ENCODE data around the gene MYLK.

Gene MYLK

GRCh38 chr3:123684636-123685035 is 199.5 kb downstream of the MYLK start:
- no peak overlapping the region for H3K27ac ChIP-seq (replicated peaks; ENCODE audit: low read length)
- peaks cover 4 to 8% of the 10 kb centered on the region in 2 donors for H3K4me1 ChIP-seq (ENCODE audit: control insufficient read depth in 2 of 2, insufficient read depth in 1 of 2, low read depth in 1 of 2, low read length in 2 of 2)

GRCh38 chr3:123684209-123684608 is 199.9 kb downstream of the MYLK start:
- H3K27me3 ChIP-seq (ENCODE audit: control insufficient read depth in 3 of 3, insufficient read depth in 3 of 3, low read depth in 1 of 3, low read length in 3 of 3): no peaks in the 10 kb centered on the region
- no peak overlapping the region for H3K4me3 ChIP-seq (ENCODE audit: low read length in 2 of 2)
- H2BK120ac ChIP-seq (ENCODE audit: low read depth, low read length): no peak overlapping the region
- no peak overlapping the region for H3K14ac ChIP-seq (ENCODE audit: low read length)
- no peak overlapping the region for H3K27ac ChIP-seq (replicated peaks; ENCODE audit: low read length)
- no CpG with 5 or more reads among the region's 4 CpGs for WGBS, 2 donors (ENCODE audit: extremely low coverage in 2 of 2, insufficient read length in 2 of 2, insufficient replicate concordance in 1 of 2)
- H3K36me3 ChIP-seq (replicated peaks in 1 of 2; ENCODE audit: control insufficient read depth in 2 of 2, insufficient read depth in 2 of 2, low read length in 2 of 2): peaks cover 6 to 12% of the 10 kb centered on the region in 2 donors
- H3K9ac ChIP-seq (ENCODE audit: low read depth, low read length, poor library complexity): no peak overlapping the region
- H3K23ac ChIP-seq (ENCODE audit: low read depth, low read length, poor library complexity): no peak overlapping the region
- no peak overlapping the region for H2AFZ ChIP-seq (ENCODE audit: low read length)
- H3K18ac ChIP-seq (ENCODE audit: low read length): no peak overlapping the region
- H2BK5ac ChIP-seq (ENCODE audit: low read length): no peak overlapping the region
- H2BK12ac ChIP-seq (ENCODE audit: low read length): no peak overlapping the region
- no peak overlapping the region for H2AK5ac ChIP-seq (ENCODE audit: low read depth, low read length)
- H4K8ac ChIP-seq (ENCODE audit: low read depth, low read length): no peak overlapping the region
- DNase-seq (ENCODE audit: low spot score): no peak
- no peak overlapping the region for H3K4me2 ChIP-seq (ENCODE audit: insufficient read depth, low read length, poor library complexity, severe bottlenecking)
- no peak overlapping the region for H2BK15ac ChIP-seq (ENCODE audit: low read length)
- H3K79me1 ChIP-seq (ENCODE audit: low read depth, low read length): no peaks in the 10 kb centered on the region
- H4K91ac ChIP-seq (ENCODE audit: low read depth, low read length, poor library complexity): no peak overlapping the region
- no peak overlapping the region for H3K4ac ChIP-seq (ENCODE audit: low read length)
- H3K9me3 ChIP-seq (replicated peaks in 1 of 2; ENCODE audit: control insufficient read depth in 2 of 2, insufficient read depth in 1 of 2, low read depth in 1 of 2, low read length in 2 of 2): no peaks in the 10 kb centered on the region
- peaks cover 4 to 8% of the 10 kb centered on the region in 2 donors for H3K4me1 ChIP-seq (ENCODE audit: control insufficient read depth in 2 of 2, insufficient read depth in 1 of 2, low read depth in 1 of 2, low read length in 2 of 2)

More at GRCh38 chr3:123684636-123685035, 199.5 kb downstream of the MYLK start:
- no peak overlapping the region for H3K4me3 ChIP-seq (ENCODE audit: low read length in 2 of 2)
- H2BK120ac ChIP-seq (ENCODE audit: low read depth, low read length): no peak overlapping the region
- no peak overlapping the region for H3K4ac ChIP-seq (ENCODE audit: low read length)
- no peak overlapping the region for H2AFZ ChIP-seq (ENCODE audit: low read length)
- no peak for DNase-seq (ENCODE audit: low spot score)
- no peaks in the 10 kb centered on the region for H3K9me3 ChIP-seq (replicated peaks in 1 of 2; ENCODE audit: control insufficient read depth in 2 of 2, insufficient read depth in 1 of 2, low read depth in 1 of 2, low read length in 2 of 2)
- H2BK15ac ChIP-seq (ENCODE audit: low read length): no peak overlapping the region
- no peak overlapping the region for H3K4me2 ChIP-seq (ENCODE audit: insufficient read depth, low read length, poor library complexity, severe bottlenecking)
- H4K91ac ChIP-seq (ENCODE audit: low read depth, low read length, poor library complexity): no peak overlapping the region
- H3K14ac ChIP-seq (ENCODE audit: low read length): no peak overlapping the region
- peaks cover 9 to 12% of the 10 kb centered on the region in 2 donors for H3K36me3 ChIP-seq (replicated peaks in 1 of 2; ENCODE audit: control insufficient read depth in 2 of 2, insufficient read depth in 2 of 2, low read length in 2 of 2)
- H3K27me3 ChIP-seq (ENCODE audit: control insufficient read depth in 3 of 3, insufficient read depth in 3 of 3, low read depth in 1 of 3, low read length in 3 of 3): no peaks in the 10 kb centered on the region
- H3K18ac ChIP-seq (ENCODE audit: low read length): no peak overlapping the region
- H2BK12ac ChIP-seq (ENCODE audit: low read length): no peak overlapping the region
- no peak overlapping the region for H4K8ac ChIP-seq (ENCODE audit: low read depth, low read length)
- no peak overlapping the region for H2BK5ac ChIP-seq (ENCODE audit: low read length)
- H2AK5ac ChIP-seq (ENCODE audit: low read depth, low read length): no peak overlapping the region
- no peak overlapping the region for H3K23ac ChIP-seq (ENCODE audit: low read depth, low read length, poor library complexity)
- H3K9ac ChIP-seq (ENCODE audit: low read depth, low read length, poor library complexity): no peak overlapping the region
- H3K79me1 ChIP-seq (ENCODE audit: low read depth, low read length): no peaks in the 10 kb centered on the region
- WGBS, 2 donors (ENCODE audit: extremely low coverage in 2 of 2, insufficient read length in 2 of 2, insufficient replicate concordance in 1 of 2): no CpG with 5 or more reads among the region's 7 CpGs

GRCh38 chr3:123683505-123684154 is 200.5 kb downstream of the MYLK start:
- DNase-seq (ENCODE audit: low spot score): no peak
- no peak overlapping the region for H3K9ac ChIP-seq (ENCODE audit: low read depth, low read length, poor library complexity)
- H3K9me3 ChIP-seq (replicated peaks in 1 of 2; ENCODE audit: control insufficient read depth in 2 of 2, insufficient read depth in 1 of 2, low read depth in 1 of 2, low read length in 2 of 2): no peaks in the 10 kb centered on the region
- no peak overlapping the region for H3K14ac ChIP-seq (ENCODE audit: low read length)
- H3K36me3 ChIP-seq (replicated peaks in 1 of 2; ENCODE audit: control insufficient read depth in 2 of 2, insufficient read depth in 2 of 2, low read length in 2 of 2): peaks cover 6 to 12% of the 10 kb centered on the region in 2 donors
- WGBS, 2 donors (ENCODE audit: extremely low coverage in 2 of 2, insufficient read length in 2 of 2, insufficient replicate concordance in 1 of 2): no CpG with 5 or more reads among the region's 10 CpGs
- no peaks in the 10 kb centered on the region for H3K27me3 ChIP-seq (ENCODE audit: control insufficient read depth in 3 of 3, insufficient read depth in 3 of 3, low read depth in 1 of 3, low read length in 3 of 3)
- no peak overlapping the region for H3K18ac ChIP-seq (ENCODE audit: low read length)
- no peak overlapping the region for H3K4me2 ChIP-seq (ENCODE audit: insufficient read depth, low read length, poor library complexity, severe bottlenecking)
- H3K79me1 ChIP-seq (ENCODE audit: low read depth, low read length): no peaks in the 10 kb centered on the region
- H2BK15ac ChIP-seq (ENCODE audit: low read length): no peak overlapping the region
- H2BK120ac ChIP-seq (ENCODE audit: low read depth, low read length): no peak overlapping the region
- no peak overlapping the region for H4K91ac ChIP-seq (ENCODE audit: low read depth, low read length, poor library complexity)
- H3K23ac ChIP-seq (ENCODE audit: low read depth, low read length, poor library complexity): no peak overlapping the region
- peaks cover 4 to 8% of the 10 kb centered on the region in 2 donors for H3K4me1 ChIP-seq (ENCODE audit: control insufficient read depth in 2 of 2, insufficient read depth in 1 of 2, low read depth in 1 of 2, low read length in 2 of 2)
- H2BK5ac ChIP-seq (ENCODE audit: low read length): no peak overlapping the region
- H3K27ac ChIP-seq (replicated peaks; ENCODE audit: low read length): no peak overlapping the region
- no peak overlapping the region for H2BK12ac ChIP-seq (ENCODE audit: low read length)
- no peak overlapping the region for H4K8ac ChIP-seq (ENCODE audit: low read depth, low read length)
- H3K4me3 ChIP-seq (ENCODE audit: low read length in 2 of 2): no peak overlapping the region
- H3K4ac ChIP-seq (ENCODE audit: low read length): no peak overlapping the region
- no peak overlapping the region for H2AFZ ChIP-seq (ENCODE audit: low read length)
- H2AK5ac ChIP-seq (ENCODE audit: low read depth, low read length): no peak overlapping the region

GRCh38 chr3:123682781-123683504 is 201.2 kb downstream of the MYLK start:
- Histone ChIP-seq H3K27me3 (ENCODE audit: control insufficient read depth in 3 of 3, insufficient read depth in 3 of 3, low read depth in 1 of 3, low read length in 3 of 3) (no peaks in the 10 kb centered on the region), H2AFZ (ENCODE audit: low read length) (no peak overlapping the region), H2BK15ac (ENCODE audit: low read length) (no peak overlapping the region), H3K4ac (ENCODE audit: low read length) (no peak overlapping the region), H3K4me2 (ENCODE audit: insufficient read depth, low read length, poor library complexity, severe bottlenecking) (no peak overlapping the region), H4K8ac (ENCODE audit: low read depth, low read length) (no peak overlapping the region), H3K23ac (ENCODE audit: low read depth, low read length, poor library complexity) (no peak overlapping the region), H2BK120ac (ENCODE audit: low read depth, low read length) (no peak overlapping the region), H3K9ac (ENCODE audit: low read depth, low read length, poor library complexity) (no peak overlapping the region), H2BK5ac (ENCODE audit: low read length) (no peak overlapping the region), H2BK12ac (ENCODE audit: low read length) (no peak overlapping the region), H2AK5ac (ENCODE audit: low read depth, low read length) (no peak overlapping the region), H3K4me1 (ENCODE audit: control insufficient read depth in 2 of 2, insufficient read depth in 1 of 2, low read depth in 1 of 2, low read length in 2 of 2) (peaks cover 4 to 8% of the 10 kb centered on the region in 2 donors), H3K9me3 (replicated peaks in 1 of 2; ENCODE audit: control insufficient read depth in 2 of 2, insufficient read depth in 1 of 2, low read depth in 1 of 2, low read length in 2 of 2) (no peaks in the 10 kb centered on the region), H3K27ac (replicated peaks; ENCODE audit: low read length) (no peak overlapping the region), H3K4me3 (ENCODE audit: low read length in 2 of 2) (no peak overlapping the region), H3K36me3 (replicated peaks in 1 of 2; ENCODE audit: control insufficient read depth in 2 of 2, insufficient read depth in 2 of 2, low read length in 2 of 2) (peaks cover 10 to 12% of the 10 kb centered on the region in 2 donors), H3K18ac (ENCODE audit: low read length) (no peak overlapping the region), H4K91ac (ENCODE audit: low read depth, low read length, poor library complexity) (peak overlapping the region; percentile 38), H3K79me1 (ENCODE audit: low read depth, low read length) (no peaks in the 10 kb centered on the region), H3K14ac (ENCODE audit: low read length) (no peak overlapping the region)
- no peak for DNase-seq (ENCODE audit: low spot score)
- WGBS, 2 donors (ENCODE audit: extremely low coverage in 2 of 2, insufficient read length in 2 of 2, insufficient replicate concordance in 1 of 2): no CpG with 5 or more reads among the region's 10 CpGs

Data from neuronal stem cell (in vitro differentiated cells).